Activated B cell treated with CpG ODN at 0.5 μM for 24 hours (primary cell): ENCODE results near the gene SLC15A3. TPM values are rescaled to one million over a fixed set of nuclear protein-coding genes. Genes with fewer than 3 reads are reported as not detected.

Experiments
- ATAC-seq: fragments of 200-7000 bp; cut with Tn5 transposase; one replicate; pipeline ENCODE4 v1.10.0; 2021; ENCODE audit warnings: low read depth, mild to moderate bottlenecking, moderate library complexity
- CTCF ChIA-PET: fragments of 350-600 bp; sonication (Branson Sonifier 250); formaldehyde crosslinking; loops from one replicate; lab custom pipeline; 2021; ENCODE audit warnings: antibody characterized with exemption; lab: Charles Lee
- POLR2A ChIA-PET: fragments of 350-600 bp; sonication (Branson Sonifier 250); formaldehyde crosslinking; loops from one replicate; lab custom pipeline; 2021; ENCODE audit warnings: antibody characterized with exemption; lab: Charles Lee
- DNase-seq: peaks from one replicate; pipeline ENCODE4 v3.0.0; 2022
- H3K27ac Mint-ChIP-seq: one replicate; pipeline ENCODE4 v1.8.0; 2020; ENCODE audit warnings: mixed read lengths
- H3K27me3 Mint-ChIP-seq: one replicate; pipeline ENCODE4 v1.8.0; 2021; ENCODE audit warnings: mixed read lengths
- H3K36me3 Mint-ChIP-seq: one replicate; pipeline ENCODE4 v1.8.0; 2021; ENCODE audit warnings: low read depth, mixed read lengths
- H3K4me1 Mint-ChIP-seq: one replicate; pipeline ENCODE4 v1.8.0; 2021; ENCODE audit warnings: mixed read lengths
- H3K4me3 Mint-ChIP-seq: one replicate; pipeline ENCODE4 v1.8.0; 2020; ENCODE audit warnings: mild to moderate bottlenecking, mixed read lengths
- H3K9me3 Mint-ChIP-seq: one replicate; pipeline ENCODE4 v1.8.0; 2020; ENCODE audit warnings: mixed read lengths
- CTCF ChIP-seq: fragments of 200-600 bp; IDR thresholded peaks from one replicate; pipeline ENCODE4 v1.8.0; 2022; ENCODE audit warnings: antibody characterized with exemption, mild to moderate bottlenecking
- intact Hi-C: fragments of 100-400 bp; cut with micrococcal nuclease; formaldehyde crosslinking; loops from one replicate; pipeline ENCODE4 v1.15.1; 2024
- total RNA-seq: library from RNA; stranded (reverse); gene quantifications from 2 replicates; pipeline ENCODE4 v1.2.3, GENCODE V29; 2022

The SLC15A3 gene
- total RNA-seq, 1 donor from 2014 or later: 76.4 TPM

- ATAC-seq: no peak
- H3K27me3 Mint-ChIP-seq: no peaks in the 10 kb centered on the region
- intact Hi-C loops: loop anchor here (1.0 to 2.0 kb wide), 3 partner anchors 10 to 256 kb away; partner anchors contain the start of gene VPS37C
- H3K4me1 Mint-ChIP-seq: peaks cover 67% of the 10 kb centered on the region
- peaks cover 3% of the 10 kb centered on the region for H3K9me3 Mint-ChIP-seq
- DNase-seq: no peak
- ChIA-PET CTCF (interaction anchor here (1.0 to 2.0 kb wide), 2 partner anchors 10 to 65 kb away, joined by 3 to 7 read pairs; no protein-coding TSS in a partner anchor), POLR2A (interaction anchor here (0.6 to 4.6 kb wide), 8 partner anchors 8 to 272 kb away, joined by 3 to 31 read pairs (median 4); partner anchors contain the start of genes SLC15A3 and TMEM109)
- peak overlapping the region; percentile 77 for H3K27ac Mint-ChIP-seq
- no peak for TF ChIP-seq CTCF
- H3K4me3 Mint-ChIP-seq: peak overlapping the region; percentile 91
- peaks cover 47% of the 10 kb centered on the region for H3K36me3 Mint-ChIP-seq
Observed at GRCh38 chr11:60905551-60906113, 46.3 kb downstream of the SLC15A3 start.

GRCh38 chr11:60905047-60905446 is 46.9 kb downstream of the SLC15A3 start:
- intact Hi-C loops: no loop called here
- ATAC-seq: no peak
- ChIA-PET POLR2A (interaction anchor here (1.0 to 4.6 kb wide), 5 partner anchors 9 to 256 kb away, joined by 3 to 31 read pairs (median 6); partner anchors contain the start of genes SLC15A3 and TMEM109), CTCF (interaction anchor here (1.0 to 2.0 kb wide), 3 partner anchors 10 to 65 kb away, joined by 3 to 7 read pairs (median 4); no protein-coding TSS in a partner anchor)
- H3K4me1 Mint-ChIP-seq: peaks cover 61% of the 10 kb centered on the region
- no peak for DNase-seq
- H3K4me3 Mint-ChIP-seq: peak overlapping the region; percentile 91
- peaks cover 53% of the 10 kb centered on the region for H3K36me3 Mint-ChIP-seq
- TF ChIP-seq CTCF: no peak
- no peaks in the 10 kb centered on the region for H3K27me3 Mint-ChIP-seq
- H3K27ac Mint-ChIP-seq: peak overlapping the region; percentile 77
- peaks cover 3% of the 10 kb centered on the region for H3K9me3 Mint-ChIP-seq

GRCh38 chr11:60902625-60903024 is 49.4 kb downstream of the SLC15A3 start:
- ChIA-PET POLR2A (interaction anchor here (4.6 kb wide), 1 partner anchor 13 kb away, joined by 31 read pairs; no protein-coding TSS in a partner anchor), CTCF (interaction anchor here (2.1 to 2.4 kb wide), 2 partner anchors 9 to 13 kb away, joined by 7 to 8 read pairs; no protein-coding TSS in a partner anchor)
- Mint-ChIP-seq H3K9me3 (no peaks in the 10 kb centered on the region), H3K4me1 (peaks cover 40% of the 10 kb centered on the region), H3K36me3 (peaks cover 74% of the 10 kb centered on the region), H3K27me3 (no peaks in the 10 kb centered on the region), H3K4me3 (no peak overlapping the region), H3K27ac (no peak overlapping the region)
- intact Hi-C loops: no loop called here
- ATAC-seq (no peak), DNase-seq (no peak)
- no peak for TF ChIP-seq CTCF

GRCh38 chr11:60900673-60901404 is 51.1 kb downstream of the SLC15A3 start:
- no peak for TF ChIP-seq CTCF
- ChIA-PET CTCF (interaction anchor here (1.4 to 4.2 kb wide), 5 partner anchors 11 to 69 kb away, joined by 3 to 34 read pairs (median 7); no protein-coding TSS in a partner anchor), POLR2A (interaction anchor here (0.6 kb wide), 1 partner anchor 164 kb away, joined by 7 read pairs; no protein-coding TSS in a partner anchor)
- DNase-seq: no peak
- Mint-ChIP-seq H3K27me3 (no peaks in the 10 kb centered on the region), H3K36me3 (peaks cover 87% of the 10 kb centered on the region), H3K4me3 (no peak overlapping the region), H3K4me1 (peaks cover 24% of the 10 kb centered on the region), H3K9me3 (no peaks in the 10 kb centered on the region), H3K27ac (peak overlapping the region; percentile 35)
- ATAC-seq: no peak
- intact Hi-C loops: no loop called here
